SU-DHL-6 (cell line): ENCODE data around the gene PIK3CA.

Experiments used
- H2AFZ ChIP-seq: fragments of 200-600 bp; sonication (generic); 2 replicates; pipeline ENCODE4 v1.6.1; 2014; ENCODE audit warnings: low read depth, mild to moderate bottlenecking, moderate library complexity, mixed read lengths, antibody characterized with exemption, low read length; ENCODE audit not compliant: severe bottlenecking
- H3F3A ChIP-seq: fragments of 200-600 bp; shearing (Covaris generic); 2 replicates; pipeline ENCODE4 v1.6.0; 2016; ENCODE audit warnings: antibody characterized with exemption, mild to moderate bottlenecking; ENCODE audit not compliant: insufficient read depth
- H3K27ac ChIP-seq: fragments of 200-600 bp; sonication (generic); 2 replicates; pipeline ENCODE4 v1.5.1; 2016; ENCODE audit warnings: low read depth, mild to moderate bottlenecking, low read length, moderate library complexity, mixed read lengths
- H3K27me3 ChIP-seq: fragments of 200-600 bp; sonication (generic), shearing (Covaris generic); 2 replicates; pipeline ENCODE4 v1.6.0; 2014; ENCODE audit warnings: mild to moderate bottlenecking, low read length
- H3K36me3 ChIP-seq: fragments of 200-600 bp; sonication (generic); 2 replicates; pipeline ENCODE4 v1.6.1; 2014; ENCODE audit warnings: mild to moderate bottlenecking, low read length, mixed read lengths
- H3K4me2 ChIP-seq: fragments of 300-600, 200-600 bp; shearing (Covaris generic), sonication (generic); 2 replicates; pipeline ENCODE4 v1.6.0; 2014; ENCODE audit warnings: low read length, low read depth, mild to moderate bottlenecking; ENCODE audit not compliant: poor library complexity, severe bottlenecking
- H3K4me3 ChIP-seq: fragments of 200-600 bp; sonication (generic); 2 replicates; pipeline ENCODE4 v1.5.1; 2014; ENCODE audit warnings: antibody characterized with exemption, low read length, mild to moderate bottlenecking, mixed read lengths; ENCODE audit not compliant: insufficient read depth, poor library complexity, severe bottlenecking
- H3K79me2 ChIP-seq: fragments of 200-600 bp; sonication (generic); 2 replicates; pipeline ENCODE4 v1.6.1; 2014; ENCODE audit warnings: mild to moderate bottlenecking, low read length, moderate library complexity; ENCODE audit not compliant: insufficient read depth
- H3K9ac ChIP-seq: fragments of 200-600 bp; sonication (generic); 2 replicates; pipeline ENCODE4 v1.7.0; 2014; ENCODE audit warnings: mild to moderate bottlenecking, low read length
- H3K9me2 ChIP-seq: fragments of 200-600 bp; sonication (generic); replicated peaks from 2 replicates; pipeline ENCODE4 v1.6.1; 2014; ENCODE audit warnings: low read length; ENCODE audit not compliant: insufficient read depth
- H3K9me3 ChIP-seq: fragments of 200-600 bp; sonication (generic); 2 replicates; pipeline ENCODE4 v1.6.1; 2014; ENCODE audit warnings: low read length, mixed read lengths; ENCODE audit not compliant: insufficient read depth
- H4K20me1 ChIP-seq: fragments of 200-600 bp; sonication (generic); 2 replicates; pipeline ENCODE4 v1.6.1; 2014; ENCODE audit warnings: low read depth, mild to moderate bottlenecking, antibody characterized with exemption, low read length, moderate library complexity, mixed read lengths
- EZH2phosphoT487 ChIP-seq: fragments of 200-600 bp; sonication (generic), shearing (Covaris generic); conservative IDR thresholded peaks from 2 replicates; pipeline ENCODE4 v1.6.1; 2018; ENCODE audit warnings: mild to moderate bottlenecking, antibody characterized with exemption, low read length, moderate library complexity, mixed read lengths
- TF ChIP-seq, protein P1 (sequence below): fragments of 200-600 bp; sonication (generic); IDR thresholded peaks from one replicate; pipeline ENCODE4 v1.5.1; 2017; ENCODE audit warnings: antibody characterized with exemption, mild to moderate bottlenecking, low read length, moderate library complexity; ENCODE audit not compliant: insufficient read depth, poor library complexity, severe bottlenecking

Gene PIK3CA

GRCh38 chr3:179263134-179263533 is 115.0 kb downstream of the PIK3CA start:
- Histone ChIP-seq H3K27ac (no peak overlapping the region), H3K9me3 (no peaks in the 10 kb centered on the region), H2AFZ (no peak overlapping the region), H3K9ac (no peak overlapping the region), H3K36me3 (no peaks in the 10 kb centered on the region), H3K4me3 (no peak overlapping the region), H3K9me2 (no peaks in the 10 kb centered on the region), H3F3A (0 out of 2 replicates have a peak, but pooled peaks cover 11% of the 10 kb centered on the region), H3K79me2 (no peaks in the 10 kb centered on the region), H3K27me3 (no peaks in the 10 kb centered on the region), H3K4me2 (no peak overlapping the region), H4K20me1 (no peaks in the 10 kb centered on the region)
- TF ChIP-seq, protein P1, sequence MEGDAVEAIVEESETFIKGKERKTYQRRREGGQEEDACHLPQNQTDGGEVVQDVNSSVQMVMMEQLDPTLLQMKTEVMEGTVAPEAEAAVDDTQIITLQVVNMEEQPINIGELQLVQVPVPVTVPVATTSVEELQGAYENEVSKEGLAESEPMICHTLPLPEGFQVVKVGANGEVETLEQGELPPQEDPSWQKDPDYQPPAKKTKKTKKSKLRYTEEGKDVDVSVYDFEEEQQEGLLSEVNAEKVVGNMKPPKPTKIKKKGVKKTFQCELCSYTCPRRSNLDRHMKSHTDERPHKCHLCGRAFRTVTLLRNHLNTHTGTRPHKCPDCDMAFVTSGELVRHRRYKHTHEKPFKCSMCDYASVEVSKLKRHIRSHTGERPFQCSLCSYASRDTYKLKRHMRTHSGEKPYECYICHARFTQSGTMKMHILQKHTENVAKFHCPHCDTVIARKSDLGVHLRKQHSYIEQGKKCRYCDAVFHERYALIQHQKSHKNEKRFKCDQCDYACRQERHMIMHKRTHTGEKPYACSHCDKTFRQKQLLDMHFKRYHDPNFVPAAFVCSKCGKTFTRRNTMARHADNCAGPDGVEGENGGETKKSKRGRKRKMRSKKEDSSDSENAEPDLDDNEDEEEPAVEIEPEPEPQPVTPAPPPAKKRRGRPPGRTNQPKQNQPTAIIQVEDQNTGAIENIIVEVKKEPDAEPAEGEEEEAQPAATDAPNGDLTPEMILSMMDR, result no peak
- no peak for TF ChIP-seq EZH2phosphoT487

GRCh38 chr3:179264449-179264848 is 116.3 kb downstream of the PIK3CA start:
- no peaks in the 10 kb centered on the region for H4K20me1 ChIP-seq
- no peaks in the 10 kb centered on the region for H3K9me3 ChIP-seq
- no peaks in the 10 kb centered on the region for H3K36me3 ChIP-seq
- no peak overlapping the region for H3K4me2 ChIP-seq
- 0 out of 2 replicates have a peak, but pooled peaks cover 10% of the 10 kb centered on the region for H3F3A ChIP-seq
- no peak overlapping the region for H3K4me3 ChIP-seq
- no peaks in the 10 kb centered on the region for H3K27me3 ChIP-seq
- TF ChIP-seq, protein P1, result no peak
- no peak for TF ChIP-seq EZH2phosphoT487
- no peaks in the 10 kb centered on the region for H3K79me2 ChIP-seq
- H2AFZ ChIP-seq, result no peak overlapping the region
- no peak overlapping the region for H3K9ac ChIP-seq
- no peaks in the 10 kb centered on the region for H3K9me2 ChIP-seq
- no peak overlapping the region for H3K27ac ChIP-seq

DNA sequence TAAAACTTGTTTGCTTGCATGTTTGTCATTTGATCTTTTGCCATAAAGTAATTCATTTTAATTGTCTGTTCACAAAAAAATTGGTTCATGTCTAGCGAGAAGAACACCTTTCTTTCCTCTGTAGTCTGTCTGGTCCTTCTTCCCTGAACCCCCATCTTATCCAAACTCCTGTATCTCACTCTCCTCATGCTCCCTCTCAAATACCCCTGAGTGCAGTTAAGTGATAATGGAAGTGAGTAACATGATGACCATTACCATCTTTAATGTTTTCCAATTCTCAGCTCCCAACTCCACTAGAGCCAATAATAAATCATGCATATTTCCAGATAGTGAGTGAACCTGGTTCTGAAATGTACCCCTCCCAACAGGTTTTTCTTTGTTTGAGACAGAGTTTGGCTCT is 116.9 kb downstream of the PIK3CA start:
- Histone ChIP-seq H3K9ac (no peak overlapping the region), H3K36me3 (no peaks in the 10 kb centered on the region), H2AFZ (no peak overlapping the region), H3K79me2 (no peaks in the 10 kb centered on the region), H3K4me2 (no peak overlapping the region), H3K9me2 (no peaks in the 10 kb centered on the region), H3K4me3 (no peak overlapping the region), H3K27ac (no peak overlapping the region), H3K27me3 (no peaks in the 10 kb centered on the region), H4K20me1 (no peaks in the 10 kb centered on the region), H3F3A (0 out of 2 replicates have a peak, but pooled peaks cover 7% of the 10 kb centered on the region), H3K9me3 (no peaks in the 10 kb centered on the region)
- TF ChIP-seq EZH2phosphoT487, result no peak
- TF ChIP-seq, protein P1, result no peak
